Measurements from ENCODE around the gene MRPL24. TPM values are rescaled to one million over a fixed set of nuclear protein-coding genes. Genes with fewer than 3 reads are reported as not detected.

The MRPL24 gene
- total and polyA plus RNA-seq, 2 of the 8 experiments (the other 6 are each of a cell fraction or from before 2014, with no cell fraction given), result 29.7 to 35.2 TPM

DNA sequence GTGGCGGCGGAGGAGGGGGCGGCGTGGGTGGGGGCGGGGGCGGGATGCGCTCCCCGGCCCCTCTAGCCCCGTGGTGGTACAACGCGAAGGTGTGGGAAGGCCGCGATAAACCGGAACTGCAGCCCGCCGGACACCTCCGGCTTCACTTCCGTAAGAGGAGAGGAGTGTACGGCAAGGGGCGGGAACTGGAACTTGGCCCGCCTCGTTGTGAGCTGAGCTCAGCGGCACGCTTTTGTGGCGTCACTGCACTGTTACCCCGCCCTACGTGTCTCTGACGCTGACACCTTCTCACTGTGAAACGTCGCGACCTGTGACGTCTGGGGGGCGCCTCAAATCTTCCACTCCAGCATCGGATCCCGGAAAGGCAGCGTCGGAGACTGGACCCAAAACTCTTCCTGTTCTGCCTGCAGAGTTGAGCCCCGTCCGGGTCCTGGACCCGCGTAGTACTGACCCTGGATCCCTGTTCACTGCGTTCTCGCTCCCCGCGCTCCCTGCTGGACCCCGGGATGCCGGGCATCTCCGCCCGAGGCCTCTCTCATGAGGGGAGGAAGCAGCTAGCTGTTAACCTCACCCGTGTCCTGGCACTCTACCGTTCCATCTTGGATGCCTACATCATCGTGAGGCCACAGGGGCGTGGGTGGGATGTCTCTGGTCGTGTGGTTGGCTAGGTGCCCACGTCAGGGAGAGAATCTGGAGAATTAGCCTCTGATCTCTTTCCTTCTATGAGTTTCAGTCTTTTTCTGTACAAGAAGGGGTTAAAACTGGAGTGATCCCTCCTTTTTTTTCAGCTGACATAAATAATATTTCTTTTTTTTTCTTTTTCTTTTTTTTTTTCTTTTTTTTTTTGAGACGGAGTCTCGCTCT is 12.1 kb downstream of the MRPL24 start, which contains the start of gene ISG20L2 (continued):
- TF ChIP-seq HDAC6 (IDR thresholded peaks at IDR 0.05; ENCODE audit: low read depth, low read length) (no peak), POLR2AphosphoS5 (IDR thresholded peaks at IDR 0.05; ENCODE audit: low read depth, low read length) (peak; percentile 95)

Measured in H1 (cell line).